ENCODE results near the gene PRKAG2.
A peak's percentile ranks its signal among the peaks of the same experiment; 100 is the strongest.

Gene PRKAG2

DNA sequence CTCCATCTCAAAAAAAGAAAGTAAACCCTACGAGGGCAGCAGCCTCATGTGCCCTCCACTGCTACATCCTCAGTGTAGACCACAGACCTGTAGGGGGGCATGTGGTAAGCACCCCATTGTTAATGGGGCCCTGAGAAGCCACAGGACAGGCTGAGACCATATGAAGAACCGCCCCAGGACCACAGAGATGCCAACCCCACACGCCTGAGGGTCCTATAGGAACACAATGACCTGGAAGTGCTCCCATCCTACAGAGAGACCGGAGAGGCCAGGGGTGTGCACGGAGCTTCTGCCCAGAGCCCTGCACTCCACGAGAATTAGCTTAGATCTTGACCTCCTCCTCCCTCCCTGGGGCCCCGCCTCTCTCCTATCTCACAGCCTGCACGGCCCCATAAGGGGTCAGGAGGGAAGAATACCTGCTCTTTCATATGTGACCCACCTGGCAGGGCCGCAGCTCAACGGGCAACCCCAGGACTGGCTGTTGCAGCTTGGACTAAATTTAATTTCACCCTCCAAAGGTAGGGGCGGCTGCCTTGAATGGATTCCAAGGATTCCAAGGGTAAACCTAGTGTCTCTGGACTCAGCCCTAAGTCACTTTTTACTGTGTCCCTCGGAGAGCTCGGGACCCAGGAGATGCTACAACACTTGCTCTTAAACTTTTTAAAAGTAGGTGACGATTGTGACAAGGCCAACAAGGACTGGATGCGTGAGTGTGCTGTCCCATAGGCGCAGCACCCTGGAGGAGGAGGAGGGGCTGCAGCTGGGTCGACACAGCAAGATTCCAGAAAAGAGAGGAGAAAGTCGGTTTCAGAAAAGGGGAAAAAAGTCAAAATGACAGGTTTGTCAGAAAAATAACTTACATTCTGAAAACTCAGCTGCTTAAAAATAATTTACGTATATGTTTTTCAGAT lies 24.2 kb downstream of the PRKAG2 start:
- Histone ChIP-seq H3K36me3 (ENCODE audit: control insufficient read depth, insufficient read depth, low read length) (no peaks in the 10 kb centered on the region), H3K27me3 (replicated peaks; ENCODE audit: control insufficient read depth, insufficient read depth, low read length) (no peaks in the 10 kb centered on the region), H3K4me3 (replicated peaks; ENCODE audit: low read depth, low read length) (no peak overlapping the region)
- DNase-seq (ENCODE audit: extremely low read depth, insufficient read length) = no peak
- TF ChIP-seq, protein P1, sequence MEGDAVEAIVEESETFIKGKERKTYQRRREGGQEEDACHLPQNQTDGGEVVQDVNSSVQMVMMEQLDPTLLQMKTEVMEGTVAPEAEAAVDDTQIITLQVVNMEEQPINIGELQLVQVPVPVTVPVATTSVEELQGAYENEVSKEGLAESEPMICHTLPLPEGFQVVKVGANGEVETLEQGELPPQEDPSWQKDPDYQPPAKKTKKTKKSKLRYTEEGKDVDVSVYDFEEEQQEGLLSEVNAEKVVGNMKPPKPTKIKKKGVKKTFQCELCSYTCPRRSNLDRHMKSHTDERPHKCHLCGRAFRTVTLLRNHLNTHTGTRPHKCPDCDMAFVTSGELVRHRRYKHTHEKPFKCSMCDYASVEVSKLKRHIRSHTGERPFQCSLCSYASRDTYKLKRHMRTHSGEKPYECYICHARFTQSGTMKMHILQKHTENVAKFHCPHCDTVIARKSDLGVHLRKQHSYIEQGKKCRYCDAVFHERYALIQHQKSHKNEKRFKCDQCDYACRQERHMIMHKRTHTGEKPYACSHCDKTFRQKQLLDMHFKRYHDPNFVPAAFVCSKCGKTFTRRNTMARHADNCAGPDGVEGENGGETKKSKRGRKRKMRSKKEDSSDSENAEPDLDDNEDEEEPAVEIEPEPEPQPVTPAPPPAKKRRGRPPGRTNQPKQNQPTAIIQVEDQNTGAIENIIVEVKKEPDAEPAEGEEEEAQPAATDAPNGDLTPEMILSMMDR (IDR thresholded peaks at IDR 0.05; ENCODE audit: insufficient read depth, low read length, poor library complexity, severe bottlenecking) = no peak

GRCh38 chr7:151851782-151852181 lies 25.1 kb downstream of the PRKAG2 start:
- Histone ChIP-seq H3K27me3 (replicated peaks; ENCODE audit: control insufficient read depth, insufficient read depth, low read length) (no peaks in the 10 kb centered on the region), H3K4me3 (replicated peaks; ENCODE audit: low read depth, low read length) (no peak overlapping the region)

GRCh38 chr7:151851145-151851751 lies 25.7 kb downstream of the PRKAG2 start:
- TF ChIP-seq, protein P1 (IDR thresholded peaks at IDR 0.05; ENCODE audit: insufficient read depth, low read length, poor library complexity, severe bottlenecking) = no peak
- peak; percentile 22 for DNase-seq (ENCODE audit: extremely low read depth, insufficient read length)
- Histone ChIP-seq H3K4me3 (replicated peaks; ENCODE audit: low read depth, low read length) (peak overlapping the region; percentile 32), H3K36me3 (ENCODE audit: control insufficient read depth, insufficient read depth, low read length) (no peaks in the 10 kb centered on the region), H3K27me3 (replicated peaks; ENCODE audit: control insufficient read depth, insufficient read depth, low read length) (no peaks in the 10 kb centered on the region)

More at GRCh38 chr7:151851782-151852181, 25.1 kb downstream of the PRKAG2 start:
- no peak for DNase-seq (ENCODE audit: extremely low read depth, insufficient read length)
- H3K36me3 ChIP-seq (ENCODE audit: control insufficient read depth, insufficient read depth, low read length) = no peaks in the 10 kb centered on the region
- TF ChIP-seq, protein P1 (IDR thresholded peaks at IDR 0.05; ENCODE audit: insufficient read depth, low read length, poor library complexity, severe bottlenecking) = no peak

DNA sequence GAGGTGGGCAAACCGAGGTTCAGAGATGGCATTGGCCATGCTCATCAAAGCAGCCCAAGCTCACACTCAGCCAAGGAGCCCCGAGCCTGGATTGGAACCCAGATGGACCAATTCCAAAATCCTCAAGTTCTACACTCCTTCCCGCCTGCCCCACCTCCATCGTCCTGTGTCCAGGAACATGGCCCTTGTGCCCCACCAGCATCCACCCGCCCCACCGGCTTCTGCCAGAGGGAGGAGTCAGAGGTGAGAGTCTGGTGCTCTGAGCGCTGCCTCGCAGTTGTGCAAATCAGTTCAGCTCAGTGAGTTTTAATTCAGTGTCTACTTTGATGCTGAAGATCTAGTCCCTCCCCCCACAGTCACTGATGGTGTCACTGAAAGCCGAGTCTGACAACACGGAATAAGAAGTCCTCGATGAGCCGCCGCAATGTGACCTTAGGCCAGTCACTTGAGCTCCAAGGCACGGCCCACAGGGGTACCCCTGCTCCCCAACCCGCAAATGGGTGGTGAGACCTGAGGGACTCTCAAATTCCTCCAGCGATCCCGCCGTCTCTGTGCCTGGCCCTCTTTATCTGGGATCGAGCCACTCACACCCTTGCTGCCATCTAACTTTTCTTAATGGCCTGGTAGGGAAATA lies 26.3 kb downstream of the PRKAG2 start:
- TF ChIP-seq, protein P1 (IDR thresholded peaks at IDR 0.05; ENCODE audit: insufficient read depth, low read length, poor library complexity, severe bottlenecking) = no peak
- no peaks in the 10 kb centered on the region for H3K36me3 ChIP-seq (ENCODE audit: control insufficient read depth, insufficient read depth, low read length)
- DNase-seq (ENCODE audit: extremely low read depth, insufficient read length) = no peak
- H3K27me3 ChIP-seq (replicated peaks; ENCODE audit: control insufficient read depth, insufficient read depth, low read length) = no peaks in the 10 kb centered on the region
- H3K4me3 ChIP-seq (replicated peaks; ENCODE audit: low read depth, low read length) = no peak overlapping the region

- TF ChIP-seq, protein P1 (IDR thresholded peaks at IDR 0.05; ENCODE audit: insufficient read depth, low read length, poor library complexity, severe bottlenecking) = no peak
- Histone ChIP-seq H3K27me3 (replicated peaks; ENCODE audit: control insufficient read depth, insufficient read depth, low read length) (no peaks in the 10 kb centered on the region), H3K36me3 (ENCODE audit: control insufficient read depth, insufficient read depth, low read length) (no peaks in the 10 kb centered on the region), H3K4me3 (replicated peaks; ENCODE audit: low read depth, low read length) (no peak overlapping the region)
- no peak for DNase-seq (ENCODE audit: extremely low read depth, insufficient read length)
Observed at GRCh38 chr7:151849879-151850260, 27.0 kb downstream of the PRKAG2 start.
